HepG2 (cell line): ENCODE results near the gene TBC1D12. TPM values are rescaled to one million over a fixed set of nuclear protein-coding genes. Genes with fewer than 3 reads are reported as not detected.

ENCODE experiments used
- BCLAF1 ChIP-seq: fragments of 450-650 bp; IDR thresholded peaks from 2 replicates; pipeline ENCODE4 v1.6.1; 2017; ENCODE audit warnings: mild to moderate bottlenecking
- BRF2 ChIP-seq: sonication (generic); formaldehyde crosslinking; IDR thresholded peaks from 2 replicates; pipeline ENCODE4 v1.8.1; 2022; ENCODE audit warnings: mild to moderate bottlenecking, missing genetic modification reagents
- CC2D1A ChIP-seq: sonication (generic); formaldehyde crosslinking; IDR thresholded peaks from 2 replicates; pipeline ENCODE4 v1.8.1; 2023; ENCODE audit warnings: mild to moderate bottlenecking, missing genetic modification reagents
- FOXK1 ChIP-seq: sonication (generic); formaldehyde crosslinking; IDR thresholded peaks from 2 replicates; pipeline ENCODE4 v1.4.0; 2020; ENCODE audit warnings: low read depth, missing genetic modification reagents, borderline replicate concordance
- GABPA ChIP-seq, 2 experiments: IDR thresholded peaks; 2 replicates each; pipeline ENCODE4 v1.6.1; 2011 to 2016; ENCODE audit warnings: low read depth in 2 of 2, low read length in 1 of 2, missing biosample characterization in 1 of 2, missing genetic modification characterization in 1 of 2
- JDP2 ChIP-seq: sonication (generic); formaldehyde crosslinking; IDR thresholded peaks from 2 replicates; pipeline ENCODE4 v1.8.1; 2022; ENCODE audit warnings: missing genetic modification reagents, borderline replicate concordance
- KLF15 ChIP-seq: sonication (generic); formaldehyde crosslinking; IDR thresholded peaks from 2 replicates; pipeline ENCODE4 v1.8.1; 2023; ENCODE audit warnings: borderline replicate concordance, mild to moderate bottlenecking, inconsistent platforms, missing genetic modification reagents, mixed read lengths
- NFKB2 ChIP-seq: sonication (generic); formaldehyde crosslinking; IDR thresholded peaks from 2 replicates; pipeline ENCODE4 v1.4.0; 2020; ENCODE audit warnings: missing genetic modification reagents, borderline replicate concordance
- SMARCC2 ChIP-seq: fragments of 450-650 bp; IDR thresholded peaks from 2 replicates; pipeline ENCODE4 v1.6.1; 2017; ENCODE audit warnings: antibody characterized with exemption, mild to moderate bottlenecking
- SMYD3 ChIP-seq: sonication (generic); formaldehyde crosslinking; IDR thresholded peaks from 2 replicates; pipeline ENCODE4 v1.8.1; 2023; ENCODE audit warnings: mild to moderate bottlenecking, missing genetic modification reagents
- SOX6 ChIP-seq, 2 experiments: fragments of 450-650 bp in 1 of 2; sonication (generic) in 1 of 2; formaldehyde crosslinking in 1 of 2; IDR thresholded peaks; 2 replicates each; pipeline versions ENCODE4 v1.4.0 to v1.6.1; 2017 to 2020; ENCODE audit warnings: antibody characterized with exemption in 1 of 2, mild to moderate bottlenecking in 1 of 2, missing genetic modification reagents in 1 of 2
- TAF15 ChIP-seq: fragments of 200-400 bp; formaldehyde crosslinking; IDR thresholded peaks from one replicate; pipeline ENCODE4 v1.6.1; 2018; ENCODE audit warnings: mild to moderate bottlenecking, low read depth, low read length; ENCODE audit not compliant: poor library complexity, severe bottlenecking
- TBL1XR1 ChIP-seq: fragments of 150-350 bp; IDR thresholded peaks from 2 replicates; pipeline ENCODE4 v1.6.1; 2014; ENCODE audit warnings: borderline replicate concordance, low read length; ENCODE audit not compliant: partially characterized antibody
- THAP8 ChIP-seq: sonication (generic); formaldehyde crosslinking; IDR thresholded peaks from 2 replicates; pipeline ENCODE4 v1.5.1; 2020; ENCODE audit warnings: missing genetic modification reagents, mild to moderate bottlenecking, borderline replicate concordance
- ZFP1 ChIP-seq: IDR thresholded peaks from 2 replicates; pipeline ENCODE4 v1.6.1; 2016
- ZFX ChIP-seq: sonication (generic); formaldehyde crosslinking; IDR thresholded peaks from 2 replicates; pipeline ENCODE4 v1.4.0; 2020; ENCODE audit warnings: mild to moderate bottlenecking, low read depth, missing genetic modification reagents, moderate library complexity
- ZMAT3 ChIP-seq: sonication (generic); formaldehyde crosslinking; conservative IDR thresholded peaks from 2 replicates; pipeline ENCODE4 v1.7.0; 2021; ENCODE audit warnings: missing genetic modification reagents
- ZMYM3 ChIP-seq: sonication (generic); formaldehyde crosslinking; IDR thresholded peaks from 2 replicates; pipeline ENCODE4 v1.5.1; 2020; ENCODE audit warnings: mild to moderate bottlenecking, missing genetic modification reagents
- ZNF205 ChIP-seq: IDR thresholded peaks from 2 replicates; pipeline ENCODE4 v1.6.1; 2018; ENCODE audit warnings: missing biosample characterization, missing genetic modification reagents
- ZNF264 ChIP-seq: sonication (generic); formaldehyde crosslinking; IDR thresholded peaks from 2 replicates; pipeline ENCODE4 v1.4.0; 2020; ENCODE audit warnings: missing genetic modification reagents
- ZNF33B ChIP-seq: sonication (generic); formaldehyde crosslinking; IDR thresholded peaks from 2 replicates; pipeline ENCODE4 v1.5.1; 2020; ENCODE audit warnings: mild to moderate bottlenecking, missing genetic modification reagents
- ZNF652 ChIP-seq: IDR thresholded peaks from 2 replicates; pipeline ENCODE4 v1.6.1; 2016; ENCODE audit warnings: low read depth, borderline replicate concordance
- polyA plus RNA-seq, 8 experiments: library from polyadenylated mRNA; depleted of rRNA in 3 of 8; stranded (reverse) in 7 of 8; unstranded in 1 of 8; fragments of >200 nt; fragmentation: Illumina TruSeq in 4 of 8; extraction: Trizol in 4 of 8; gene quantifications; 2 replicates each; pipeline versions ENCODE4 v1.2.1 to v1.2.3, GENCODE V29; 2011 to 2016; ENCODE audit warnings: low read depth in 4 of 8, missing spikeins in 1 of 8, mixed read lengths in 1 of 8; ENCODE audit not compliant: insufficient read depth in 1 of 8
- total RNA-seq, 5 experiments: library from RNA; depleted of rRNA; stranded (reverse); fragments of >200 nt; fragmentation: Illumina TruSeq; extraction: Trizol; gene quantifications; 2 replicates each; pipeline ENCODE4 v1.2.3, GENCODE V29; 2016; ENCODE audit warnings: low read depth in 1 of 5
- TF ChIP-seq, protein P1 (sequence below): IDR thresholded peaks from 2 replicates; pipeline ENCODE4 v1.6.1; 2016; ENCODE audit warnings: mild to moderate bottlenecking, missing biosample characterization, missing genetic modification reagents
- TF ChIP-seq, protein P2 (sequence below): IDR thresholded peaks from 2 replicates; pipeline ENCODE4 v1.6.1; 2012; ENCODE audit warnings: inconsistent platforms

Gene TBC1D12
- total and polyA plus RNA-seq, 2 of the 13 experiments (the other 11 are each of a cell fraction or from before 2014, with no cell fraction given), result 5.7 to 6.2 TPM

DNA sequence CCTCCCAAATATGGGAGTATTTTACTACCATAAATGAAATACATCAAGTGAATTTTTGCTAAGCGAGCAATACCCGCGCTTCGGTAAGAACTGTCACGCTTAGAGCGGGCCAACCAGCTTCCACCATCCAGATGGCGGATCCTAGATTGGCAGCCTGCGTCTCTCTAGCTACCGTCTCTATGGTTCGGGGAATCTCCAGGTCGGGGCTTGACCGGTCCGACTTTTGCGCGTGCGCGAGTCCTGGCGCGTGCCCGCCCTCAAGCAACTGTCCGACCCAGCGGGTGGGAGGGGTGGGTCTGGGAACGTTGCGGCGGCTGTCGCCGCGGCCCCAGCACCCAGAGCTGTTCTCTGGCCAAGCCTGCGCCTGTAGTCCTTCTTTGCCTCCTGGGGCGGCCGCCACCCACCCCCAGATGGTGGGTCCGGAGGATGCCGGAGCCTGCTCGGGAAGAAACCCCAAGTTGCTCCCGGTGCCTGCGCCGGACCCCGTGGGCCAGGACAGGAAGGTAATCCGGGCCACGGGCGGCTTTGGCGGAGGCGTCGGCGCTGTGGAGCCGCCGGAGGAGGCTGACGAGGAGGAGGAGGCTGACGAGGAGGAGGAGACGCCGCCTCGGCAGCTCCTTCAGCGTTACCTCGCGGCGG, at the start of gene TBC1D12 (continued):
- TF ChIP-seq THAP8 (CRISPR knock-in tag), result no peak
- peak; percentile 15; the same call in 1 of the 2 replicates for TF ChIP-seq ZNF33B (CRISPR knock-in tag)
- TF ChIP-seq ZFX (CRISPR knock-in tag), result peak; percentile 78
- TF ChIP-seq, protein P1, sequence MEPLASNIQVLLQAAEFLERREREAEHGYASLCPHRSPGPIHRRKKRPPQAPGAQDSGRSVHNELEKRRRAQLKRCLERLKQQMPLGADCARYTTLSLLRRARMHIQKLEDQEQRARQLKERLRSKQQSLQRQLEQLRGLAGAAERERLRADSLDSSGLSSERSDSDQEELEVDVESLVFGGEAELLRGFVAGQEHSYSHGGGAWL (CRISPR knock-in tag), result peak; percentile 82
- TF ChIP-seq SOX6 (IDR thresholded peaks at IDR 0.05), result no peak
- TF ChIP-seq SOX6 (CRISPR knock-in tag; IDR thresholded peaks at IDR 0.05), result peak; percentile 63
- TF ChIP-seq TBL1XR1, result no peak
- no peak for TF ChIP-seq TAF15
- peak; percentile 38; the same call in 1 of the 2 replicates for TF ChIP-seq ZFP1 (CRISPR knock-in tag)
- TF ChIP-seq GABPA (IDR thresholded peaks at IDR 0.05; ENCODE audit: low read depth, low read length), result peak; percentile 38
- TF ChIP-seq GABPA (CRISPR knock-in tag; IDR thresholded peaks at IDR 0.05; ENCODE audit: low read depth), result peak; percentile 84
- no peak for TF ChIP-seq CC2D1A (CRISPR knock-in tag)
- TF ChIP-seq NFKB2, result peak; percentile 83; the same call in 1 of the 2 replicates
- TF ChIP-seq FOXK1, result peak; percentile 46; the same call in 1 of the 2 replicates
- TF ChIP-seq, protein P2, sequence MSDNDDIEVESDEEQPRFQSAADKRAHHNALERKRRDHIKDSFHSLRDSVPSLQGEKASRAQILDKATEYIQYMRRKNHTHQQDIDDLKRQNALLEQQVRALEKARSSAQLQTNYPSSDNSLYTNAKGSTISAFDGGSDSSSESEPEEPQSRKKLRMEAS, result peak; percentile 83
- no peak for TF ChIP-seq ZNF652
- TF ChIP-seq SMARCC2, result no peak
- TF ChIP-seq SMYD3, result no peak
- 0 out of 2 replicates have a peak, but pooled peaks have one; percentile 38 for TF ChIP-seq ZNF205 (CRISPR knock-in tag)
- no peak for TF ChIP-seq JDP2 (CRISPR knock-in tag)
- TF ChIP-seq KLF15 (CRISPR knock-in tag), result no peak; the same call in 1 of the 2 replicates
- TF ChIP-seq ZNF264 (CRISPR knock-in tag), result no peak
- no peak for TF ChIP-seq BRF2 (CRISPR knock-in tag)
- TF ChIP-seq ZMYM3 (CRISPR knock-in tag), result peak; percentile 13; the same call in 1 of the 2 replicates
- no peak for TF ChIP-seq BCLAF1
- no peak; the same call in none of the 2 replicates for TF ChIP-seq ZMAT3 (CRISPR knock-in tag)
